ENCODE results near the gene ACTG1.
"Not testable (repeated sequence)": the region's sequence is repeated elsewhere in the genome, so short reads cannot be mapped to it uniquely, and the experiment has no call there.

The ACTG1 gene

DNA sequence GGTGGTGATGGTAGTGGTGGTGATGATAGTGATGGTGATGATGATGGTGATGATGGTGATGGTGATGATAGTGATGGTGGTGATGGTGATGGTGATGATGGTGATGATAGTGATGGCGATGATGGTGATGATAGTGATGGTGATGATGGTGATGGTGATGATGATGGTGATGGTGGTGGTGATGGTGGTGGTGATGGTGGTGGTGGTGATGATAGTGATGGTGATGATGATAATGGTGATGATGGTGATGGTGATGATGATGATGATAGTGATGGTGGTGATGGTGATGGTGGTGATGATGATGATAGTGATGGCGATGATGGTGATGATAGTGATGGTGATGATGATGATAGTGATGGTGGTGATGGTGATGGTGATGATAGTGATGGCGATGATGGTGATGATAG is 19.4 kb upstream of the ACTG1 start:
- not testable (repeated sequence) for DNase-seq

DNA sequence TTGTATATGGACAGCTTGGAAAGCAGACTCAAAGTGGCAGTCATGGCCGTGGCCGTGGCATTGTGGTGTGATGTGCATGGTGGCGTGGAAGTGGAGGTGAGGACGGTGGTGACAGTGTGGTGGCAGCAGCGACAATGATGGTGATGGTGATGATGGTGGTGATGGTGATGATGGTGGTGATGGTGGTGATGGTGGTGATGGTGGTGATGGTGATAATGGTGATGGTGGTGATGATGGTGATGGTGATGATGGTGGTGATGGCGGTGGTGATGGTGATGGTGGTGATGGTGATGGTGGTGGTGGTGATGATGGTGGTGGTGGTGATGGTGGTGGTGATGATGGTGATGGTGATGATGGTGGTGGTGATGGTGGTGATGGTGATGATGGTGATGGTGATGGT is 18.4 kb upstream of the ACTG1 start:
- not testable (repeated sequence) for DNase-seq

DNA sequence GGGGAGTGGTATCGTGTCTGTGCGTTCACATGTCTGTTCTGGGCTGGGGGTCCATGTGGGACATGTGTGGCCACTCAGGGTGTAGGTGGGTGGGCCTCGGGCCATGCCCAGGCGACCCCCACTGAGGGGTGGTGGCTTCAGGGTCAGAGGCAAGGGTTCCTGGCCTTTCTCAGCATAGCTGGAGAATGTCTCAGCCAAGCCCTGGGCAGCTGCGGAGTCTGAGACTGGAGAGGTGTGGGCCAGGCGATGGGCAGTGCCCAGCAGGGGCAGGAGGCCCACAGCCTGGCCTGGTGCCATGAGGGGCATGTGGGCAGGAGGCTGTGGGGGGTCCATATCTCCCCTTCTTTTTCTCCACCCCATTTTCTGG is 16.8 kb upstream of the ACTG1 start:
- DNase-seq, result no peak

DNA sequence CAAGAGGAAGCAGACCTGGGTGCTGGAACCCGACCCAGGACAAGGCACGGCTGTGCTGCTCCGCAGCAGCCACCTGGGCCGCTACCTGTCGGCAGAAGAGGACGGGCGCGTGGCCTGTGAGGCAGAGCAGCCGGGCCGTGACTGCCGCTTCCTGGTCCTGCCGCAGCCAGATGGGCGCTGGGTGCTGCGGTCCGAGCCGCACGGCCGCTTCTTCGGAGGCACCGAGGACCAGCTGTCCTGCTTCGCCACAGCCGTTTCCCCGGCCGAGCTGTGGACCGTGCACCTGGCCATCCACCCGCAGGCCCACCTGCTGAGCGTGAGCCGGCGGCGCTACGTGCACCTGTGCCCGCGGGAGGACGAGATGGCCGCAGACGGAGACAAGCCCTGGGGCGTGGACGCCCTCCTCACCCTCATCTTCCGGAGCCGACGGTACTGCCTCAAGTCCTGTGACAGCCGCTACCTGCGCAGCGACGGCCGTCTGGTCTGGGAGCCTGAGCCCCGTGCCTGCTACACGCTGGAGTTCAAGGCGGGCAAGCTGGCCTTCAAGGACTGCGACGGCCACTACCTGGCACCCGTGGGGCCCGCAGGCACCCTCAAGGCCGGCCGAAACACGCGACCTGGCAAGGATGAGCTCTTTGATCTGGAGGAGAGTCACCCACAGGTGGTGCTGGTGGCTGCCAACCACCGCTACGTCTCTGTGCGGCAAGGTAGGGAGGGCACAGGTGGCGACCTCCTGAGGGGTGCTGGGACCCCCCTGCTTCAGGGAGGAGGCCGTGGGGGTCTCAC is 16.2 kb upstream of the ACTG1 start:
- DNase-seq, result no peak

DNA sequence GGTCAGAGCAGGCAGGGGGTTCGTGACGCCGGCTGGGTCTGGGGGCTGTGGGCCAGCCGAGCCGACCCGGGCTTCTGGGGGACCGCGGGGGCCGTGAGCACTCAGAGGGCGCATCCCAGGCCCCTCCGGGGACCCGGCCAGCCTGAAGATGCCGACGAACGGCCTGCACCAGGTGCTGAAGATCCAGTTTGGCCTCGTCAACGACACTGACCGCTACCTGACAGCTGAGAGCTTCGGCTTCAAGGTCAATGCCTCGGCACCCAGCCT is 15.7 kb upstream of the ACTG1 start:
- DNase-seq, result no peak

DNA sequence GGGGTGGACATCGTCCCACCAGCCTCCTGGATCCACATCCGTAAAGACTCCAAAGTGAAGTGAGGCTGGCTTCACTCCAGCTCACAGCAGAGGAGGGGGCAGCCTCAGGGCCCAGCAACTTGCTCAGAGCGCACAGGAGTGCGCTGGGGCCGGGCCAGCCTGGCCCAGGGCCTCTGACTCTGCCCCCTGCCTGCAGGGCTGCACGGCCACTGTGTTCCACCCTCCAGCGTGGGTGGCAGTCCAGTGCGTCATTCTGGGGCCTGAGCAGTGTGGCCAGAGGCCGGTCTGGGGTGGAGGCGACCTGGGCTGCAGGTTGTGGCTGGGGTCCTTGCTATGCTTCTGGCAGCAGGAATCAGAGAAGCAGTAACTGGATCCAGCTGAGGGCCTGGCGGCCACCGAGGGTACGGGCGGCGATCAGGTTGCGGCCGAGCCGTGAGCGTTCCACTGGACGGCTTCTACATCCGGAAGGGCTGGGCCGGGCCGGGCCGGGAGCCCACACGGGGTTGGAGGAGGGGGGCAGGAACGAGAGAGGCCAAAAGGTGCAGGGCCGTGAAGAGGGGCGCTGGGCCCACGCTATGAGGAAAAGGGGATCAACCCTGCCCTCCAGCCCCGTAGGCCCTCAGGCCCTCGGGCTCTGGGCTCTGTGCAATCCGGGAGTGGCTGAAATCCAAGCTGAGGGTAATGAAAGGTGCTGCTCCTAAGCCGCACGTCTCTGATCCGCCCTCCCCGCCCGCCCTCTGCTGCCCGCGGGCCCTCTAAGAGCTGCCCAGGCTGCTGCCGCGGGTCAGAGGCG is 15.2 kb upstream of the ACTG1 start, which contains the start of gene FSCN2:
Gene FSCN2 (plus strand): TSS at position 787 of the 793 bp plus-strand sequence. CDS start 155 bp downstream, outside the sequence.
- no peak for DNase-seq

DNA sequence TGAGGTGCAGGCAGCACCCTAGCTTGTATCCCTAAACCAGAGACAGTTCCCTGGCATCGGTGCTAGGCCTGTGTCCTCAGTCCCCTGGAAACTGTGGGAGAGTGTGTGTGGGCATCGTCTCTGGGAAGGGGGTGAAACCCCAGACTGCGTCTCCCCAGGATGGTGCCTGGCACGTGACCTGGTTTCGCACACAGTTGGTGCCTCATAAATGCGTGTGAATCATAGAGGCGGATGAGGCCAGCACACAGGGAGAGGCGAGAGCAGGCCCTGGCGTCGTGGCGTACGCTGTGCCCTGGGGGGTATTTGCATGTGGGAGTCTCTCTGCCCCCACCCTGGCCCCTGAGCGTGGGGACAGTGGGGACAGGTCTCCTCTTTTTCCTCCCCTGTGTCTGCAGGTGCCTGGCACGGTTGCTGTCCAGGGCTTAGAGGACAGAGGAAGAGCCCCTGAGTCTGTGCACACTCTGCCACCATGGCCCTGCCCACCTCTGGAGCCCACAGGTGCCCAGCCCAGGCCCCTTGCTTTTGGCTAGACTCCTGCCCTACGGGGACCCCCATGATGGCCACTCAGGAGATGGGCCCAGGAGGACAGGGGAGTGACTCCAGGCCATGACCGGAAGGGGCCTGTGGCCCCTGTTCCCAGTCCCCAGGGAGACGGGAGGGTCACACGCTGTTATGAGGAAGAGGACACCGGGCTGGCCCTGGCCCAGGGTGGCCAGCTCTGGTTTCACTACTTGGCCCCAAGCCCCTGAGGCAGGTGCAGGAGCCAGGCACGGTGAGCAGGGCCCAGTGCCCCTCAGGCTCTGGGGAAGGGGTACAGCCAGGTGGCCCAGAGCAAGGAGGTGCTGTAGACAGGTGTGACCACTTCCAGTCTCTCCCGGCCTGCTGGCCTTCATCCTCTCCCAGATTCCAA is 14.3 kb upstream of the ACTG1 start:
- no peak for DNase-seq

DNA sequence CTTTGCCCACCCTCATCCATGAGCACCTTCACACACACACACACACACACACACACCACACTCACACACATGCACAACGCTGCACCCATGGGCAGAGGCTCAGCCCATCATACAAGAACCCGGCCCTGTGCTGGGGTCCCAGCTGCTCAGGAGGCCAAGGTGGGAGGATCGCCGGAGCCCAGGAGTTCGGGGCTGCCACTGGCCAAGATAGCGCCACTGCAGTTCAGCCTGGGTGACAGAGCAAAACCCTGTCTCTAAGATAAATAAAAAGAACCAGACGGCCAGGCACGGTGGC is 12.2 kb upstream of the ACTG1 start:
- no peak for DNase-seq

DNA sequence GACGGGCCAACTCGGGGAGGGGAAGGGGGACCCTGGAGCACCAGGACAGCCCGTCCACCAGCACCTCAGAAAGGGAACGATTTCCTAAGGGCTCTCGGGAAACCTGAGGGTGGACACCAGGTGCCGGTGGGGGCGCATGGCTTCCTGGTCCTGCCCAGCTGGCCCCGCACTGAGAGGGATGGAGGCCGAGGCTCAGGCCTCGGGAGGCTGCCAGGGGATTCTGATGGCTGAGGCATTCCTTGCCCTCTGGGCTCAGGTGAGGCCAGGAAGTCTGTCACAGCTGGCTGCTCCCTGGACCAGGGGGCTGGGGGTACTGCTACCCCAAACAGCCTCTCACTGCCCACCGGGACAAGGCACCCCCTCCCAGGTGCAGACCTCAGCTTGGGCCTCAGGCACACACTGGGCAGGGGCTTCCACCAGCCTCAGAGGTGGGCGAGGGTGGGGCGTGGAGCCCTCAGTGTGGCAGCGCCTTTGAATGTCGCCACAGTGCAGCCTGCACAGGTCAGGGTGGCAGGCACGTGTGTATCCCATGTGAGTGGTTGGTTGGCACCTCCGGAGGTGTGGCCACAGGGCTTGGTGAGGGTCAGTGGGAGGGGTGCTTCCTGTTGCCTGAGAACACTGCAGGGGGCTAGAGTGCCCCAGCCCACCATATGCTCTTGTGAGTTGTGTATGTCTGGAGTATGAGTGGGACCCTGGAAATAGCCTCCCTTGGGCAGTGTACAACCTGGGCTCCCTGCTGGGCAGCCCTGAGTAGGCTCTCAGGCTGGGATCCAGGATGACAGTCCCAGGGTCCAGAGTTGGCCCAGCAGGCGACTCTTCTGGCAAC is 11.7 kb upstream of the ACTG1 start:
- no peak for DNase-seq

DNA sequence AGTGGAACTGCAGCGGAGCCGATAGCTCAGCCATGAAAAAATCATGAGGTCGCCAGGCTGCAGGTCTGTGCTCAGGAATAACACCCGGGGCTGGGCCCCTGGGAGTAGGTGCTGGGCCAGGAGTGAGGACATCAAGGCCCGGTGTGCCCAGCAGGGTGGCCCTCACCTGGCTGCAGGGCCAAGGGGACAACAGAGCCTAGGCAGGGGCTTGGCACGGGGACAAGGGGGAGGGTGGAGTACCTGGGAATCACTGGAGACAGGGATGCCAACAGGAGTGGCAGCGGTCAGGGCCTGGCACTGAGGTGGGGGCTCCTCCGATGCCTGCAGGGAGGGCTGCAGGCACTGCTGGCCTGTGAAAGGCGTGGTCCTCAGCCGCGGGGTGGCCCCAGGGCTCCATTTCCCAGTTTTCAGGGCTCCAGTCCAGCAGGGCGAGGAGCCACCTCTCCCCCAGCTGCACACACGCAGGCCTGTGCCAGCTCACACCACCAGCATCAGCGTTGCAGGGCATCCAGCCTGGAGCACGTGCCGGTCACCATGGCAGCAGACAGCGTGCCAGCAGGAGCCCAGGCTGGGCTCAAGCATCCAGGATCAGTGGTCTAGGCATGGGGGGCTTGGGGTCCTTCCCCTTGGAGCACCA is 10.9 kb upstream of the ACTG1 start:
- DNase-seq, result peak; percentile 37

DNA sequence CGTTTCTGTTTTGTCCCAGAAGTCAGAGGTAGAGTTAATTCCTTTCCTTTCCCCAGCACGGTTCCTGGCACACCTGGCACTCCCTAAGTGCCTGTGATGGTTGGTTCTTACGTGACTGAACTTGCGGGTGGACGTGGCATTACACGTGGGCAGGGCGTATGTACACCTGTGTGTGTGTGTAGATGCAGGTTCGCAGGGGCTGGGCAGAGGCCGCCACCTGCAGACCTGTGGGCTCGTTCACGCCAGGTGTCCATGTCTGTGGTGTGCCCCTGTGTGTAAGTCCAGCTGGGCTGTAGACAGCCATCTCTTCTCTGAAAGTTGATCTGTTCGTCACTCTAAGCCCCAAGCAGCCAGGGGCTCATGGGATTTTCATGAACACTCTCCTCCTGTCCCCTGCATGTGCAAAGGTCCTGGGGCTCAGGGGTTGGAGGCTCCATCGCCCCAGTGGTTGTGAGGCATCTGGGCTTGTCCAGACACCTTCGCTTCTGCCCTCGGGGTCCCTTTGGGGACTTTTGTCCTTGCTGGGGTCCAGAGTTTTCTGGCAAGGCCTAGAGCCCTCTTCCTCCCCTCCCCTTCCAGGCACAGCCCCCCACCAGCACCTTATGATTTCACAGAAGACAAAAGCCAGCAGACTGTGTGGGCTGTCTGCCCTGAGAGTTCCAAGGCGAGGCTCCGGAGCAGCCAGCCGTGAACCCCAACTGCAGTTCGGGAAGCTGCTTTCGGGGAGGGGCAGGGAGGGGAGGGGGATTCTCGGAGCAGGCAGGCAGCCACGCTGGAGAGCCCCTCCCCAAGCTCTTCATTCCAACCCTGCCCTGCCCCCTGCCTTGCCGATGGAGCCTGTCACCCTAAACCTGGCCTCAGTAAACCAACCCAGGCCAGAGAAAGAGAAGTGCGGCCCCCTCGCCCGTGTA is 10.1 kb upstream of the ACTG1 start:
- DNase-seq, result no peak

DNA sequence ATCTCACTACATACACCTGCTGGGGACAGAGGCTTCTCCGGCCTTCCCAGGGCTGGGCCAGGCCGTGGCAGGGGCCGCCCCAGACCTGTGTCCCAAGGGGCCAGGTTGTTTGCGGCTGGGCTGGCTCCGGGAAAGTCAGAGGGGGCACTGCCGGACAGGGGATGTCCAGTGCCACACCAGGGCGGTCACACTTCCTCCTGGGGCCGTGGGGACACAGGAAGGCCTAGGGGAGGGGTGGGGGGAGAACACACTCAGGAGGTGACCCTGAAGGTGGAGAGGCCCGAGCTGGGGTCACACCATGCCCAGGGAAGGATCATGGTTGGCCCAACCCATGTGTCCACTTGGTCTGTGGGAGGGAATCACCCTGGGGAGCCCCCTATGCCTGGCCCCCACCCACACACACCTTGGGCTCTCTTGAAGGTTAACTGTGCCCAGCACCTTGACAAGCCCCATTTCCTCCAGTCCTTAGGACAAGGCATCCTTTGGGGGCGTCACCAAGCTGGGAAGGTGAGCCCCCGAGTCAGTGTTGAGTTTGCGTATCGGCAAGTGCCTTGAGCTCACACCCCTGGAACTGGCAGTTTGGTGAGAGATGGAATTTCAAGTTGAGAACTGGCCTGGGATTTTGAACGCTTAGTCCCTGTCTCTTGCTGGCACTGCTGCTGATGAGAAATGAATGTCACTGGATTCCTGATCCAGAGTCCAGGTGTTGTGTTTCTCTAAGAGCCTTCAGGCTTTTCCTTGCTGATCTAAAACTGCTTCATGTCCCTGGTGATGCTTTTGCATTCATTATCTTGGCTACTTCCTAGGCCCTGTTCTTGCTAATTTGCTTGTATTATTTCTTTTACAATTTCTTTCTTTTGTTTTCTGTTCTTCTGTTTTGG is 7.7 kb upstream of the ACTG1 start:
- no peak for DNase-seq

DNA sequence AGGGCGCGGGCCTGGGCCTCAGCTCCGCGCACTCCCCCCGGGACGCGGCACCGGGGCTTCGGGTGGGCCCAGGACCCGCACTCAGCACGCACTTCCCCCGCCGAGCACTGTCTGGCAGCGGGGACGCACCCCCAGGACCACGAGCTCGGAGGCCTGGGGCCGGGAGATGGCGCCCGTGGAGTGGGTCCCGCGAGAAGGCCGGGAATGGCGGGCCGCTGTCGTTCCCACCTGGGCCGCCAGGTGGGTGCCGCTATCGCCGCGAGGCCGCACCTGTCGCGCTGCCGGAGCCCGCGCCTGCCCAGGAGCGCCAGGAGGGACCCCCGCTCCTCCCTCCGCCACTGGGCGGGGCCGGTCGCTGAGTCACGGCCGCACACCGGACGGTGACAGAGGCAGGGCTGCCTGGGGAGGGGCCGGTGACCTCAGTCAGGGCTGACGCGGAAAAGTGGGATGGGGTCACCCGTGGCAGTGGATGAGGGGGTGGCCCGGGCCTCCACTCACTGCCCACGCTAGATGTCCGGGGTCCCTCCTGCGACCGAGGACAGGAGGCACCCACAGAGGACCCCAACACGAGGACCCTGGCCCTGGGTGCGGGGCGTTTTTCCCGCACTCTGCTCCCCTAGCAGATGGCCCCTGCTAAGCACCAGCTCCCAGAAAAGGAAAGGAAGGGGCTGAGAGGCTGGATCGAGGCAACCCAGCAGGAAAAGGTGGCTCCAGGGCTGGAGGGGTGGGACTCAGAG is 6.9 kb upstream of the ACTG1 start:
- no peak for DNase-seq

DNA sequence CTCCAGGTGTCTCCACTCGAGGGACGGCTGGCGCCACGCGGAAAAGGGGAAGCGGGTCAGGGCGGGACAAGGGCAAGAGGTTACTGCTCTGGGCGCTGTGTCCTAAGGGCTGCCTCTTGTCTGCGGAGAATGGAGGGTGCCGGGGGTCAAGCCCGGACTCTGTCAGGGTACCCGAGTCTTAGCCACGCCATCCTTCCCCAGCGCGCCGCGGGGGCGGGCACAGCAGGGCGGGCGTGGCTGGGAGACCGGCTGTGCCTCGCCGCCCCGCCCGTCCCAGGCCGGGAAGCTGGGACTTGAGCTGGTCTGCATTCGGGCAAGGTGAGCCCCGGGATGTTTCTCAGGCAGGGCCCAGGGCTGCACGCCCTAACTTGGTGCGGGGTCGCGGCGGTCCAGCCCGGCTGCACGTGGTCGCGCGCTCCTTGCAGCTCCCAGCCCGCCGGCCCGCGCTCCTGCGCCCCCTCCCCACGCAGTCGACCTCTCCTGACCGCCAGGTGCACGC is 6.2 kb upstream of the ACTG1 start:
- no peak for DNase-seq

DNA sequence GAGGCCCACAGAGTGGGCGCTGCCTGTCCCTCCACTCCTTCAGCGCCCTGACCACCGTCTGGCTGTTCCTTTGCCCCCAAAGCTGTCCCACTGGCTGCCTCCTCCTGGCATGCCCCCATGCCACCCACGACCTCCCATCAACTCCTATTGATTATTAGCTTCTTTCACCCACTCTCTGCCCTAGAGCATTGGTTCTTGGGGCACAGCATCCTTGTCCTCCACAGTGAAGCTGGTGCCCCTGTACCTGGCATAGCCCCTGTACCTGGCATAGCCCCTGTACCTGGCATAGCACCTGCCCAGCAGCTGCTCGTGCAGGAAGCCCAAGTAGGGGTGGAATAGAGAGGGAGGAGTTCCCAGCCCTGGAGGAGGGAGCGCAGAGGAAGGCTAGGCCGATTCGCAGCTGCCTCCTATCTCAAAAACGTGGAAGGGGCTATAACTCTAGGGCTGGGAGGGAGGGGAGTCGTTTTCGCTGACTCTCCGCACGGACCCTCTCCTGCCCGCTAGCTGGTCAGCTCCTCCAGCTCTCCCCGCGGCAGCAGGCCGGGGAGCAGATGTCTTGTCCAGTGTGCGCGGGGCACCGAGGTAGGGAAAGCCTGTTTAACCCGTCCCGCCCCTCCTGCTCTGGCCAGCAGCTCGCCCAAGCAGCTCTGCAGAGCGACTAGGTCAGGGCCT is 5.7 kb upstream of the ACTG1 start:
- DNase-seq, result no peak

DNA sequence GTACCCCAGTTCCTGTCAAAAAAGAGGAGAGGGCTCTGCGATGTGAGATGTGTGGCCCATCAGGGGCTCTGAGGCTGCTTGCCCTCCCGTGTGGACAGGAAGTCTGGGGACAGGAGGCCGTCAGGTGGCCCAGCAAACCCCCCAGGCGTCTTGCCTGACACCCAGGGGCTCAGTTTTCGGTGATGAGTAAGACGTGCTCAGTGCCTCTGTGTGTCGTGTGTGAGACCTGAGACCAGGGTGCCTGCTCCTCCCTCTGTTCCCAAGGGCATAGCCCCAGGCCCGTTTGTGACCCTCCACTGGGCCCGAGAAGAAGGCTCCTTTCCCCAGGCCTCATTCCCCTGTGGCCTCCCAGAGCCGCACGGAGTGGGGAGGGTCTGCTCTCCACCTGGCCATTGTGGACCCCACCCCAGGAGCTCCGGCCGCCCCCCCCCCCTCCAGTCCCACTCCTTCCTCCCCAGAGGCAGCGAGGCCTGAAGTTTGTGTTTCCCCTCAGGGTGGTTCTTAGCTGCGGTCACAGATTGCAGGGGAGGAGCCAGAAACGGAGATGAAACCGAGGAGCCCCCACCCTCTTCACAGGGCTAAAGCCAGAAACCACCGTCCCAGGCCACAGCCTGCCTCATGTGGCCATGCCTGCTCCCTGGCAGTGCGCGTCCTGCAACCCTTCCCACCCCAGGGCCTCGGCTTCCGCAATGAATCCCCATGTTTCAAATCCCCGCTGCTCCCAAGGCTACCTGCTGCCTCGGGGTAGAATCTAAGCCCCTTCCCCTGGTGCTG is 4.9 kb upstream of the ACTG1 start:
- no peak for DNase-seq

DNA sequence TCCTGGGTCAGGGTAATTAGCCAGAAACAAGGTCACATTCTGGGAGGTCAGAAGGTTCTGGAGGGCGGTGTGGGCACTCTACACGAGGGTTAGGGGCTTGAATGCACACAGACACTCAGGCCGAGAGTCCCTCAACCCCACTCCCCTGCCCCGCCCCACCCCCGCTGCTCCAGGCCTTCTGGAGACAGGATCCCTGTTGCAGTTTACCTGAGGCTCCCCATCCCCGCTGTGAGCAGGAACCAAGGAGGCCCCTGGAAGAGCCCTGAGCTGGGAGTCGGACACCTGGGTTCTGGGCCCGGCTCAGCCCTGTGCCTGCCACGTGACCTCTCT is 4.4 kb upstream of the ACTG1 start:
- no peak for DNase-seq

DNA sequence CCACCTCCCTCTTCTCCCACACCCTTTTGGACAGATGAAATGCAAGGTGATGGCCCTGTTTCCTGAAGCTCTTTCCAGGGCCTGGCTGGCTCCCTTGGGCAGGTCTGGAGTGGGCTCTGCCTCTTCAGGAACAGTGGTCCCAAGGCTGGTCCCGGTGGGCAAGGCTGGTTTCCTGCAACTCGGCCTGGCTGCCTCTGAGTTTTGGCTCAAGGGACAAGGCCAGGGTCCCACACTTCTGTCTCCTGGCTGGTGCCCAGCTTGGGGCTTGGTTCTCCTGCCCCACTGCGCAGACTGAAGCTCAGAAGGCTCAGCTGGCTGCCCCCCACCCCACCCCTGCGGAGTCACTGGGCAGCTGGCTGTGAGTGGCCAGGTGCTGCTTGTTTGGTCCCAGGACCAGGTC is 3.8 kb upstream of the ACTG1 start:
- DNase-seq, result no peak

All from NCI-H2081 treated with DMSO at 0.1 percent for 48 hours (cell line).